Inflammatory macrophage treated with lipopolysaccharide for 1 hour (primary cell): ENCODE data around the gene SIX2.

ENCODE experiments used
- DNase-seq, 2 donors: peaks; one replicate each; pipeline ENCODE4 v3.0.0-alpha.2; 2020 to 2022

Gene SIX2

DNA sequence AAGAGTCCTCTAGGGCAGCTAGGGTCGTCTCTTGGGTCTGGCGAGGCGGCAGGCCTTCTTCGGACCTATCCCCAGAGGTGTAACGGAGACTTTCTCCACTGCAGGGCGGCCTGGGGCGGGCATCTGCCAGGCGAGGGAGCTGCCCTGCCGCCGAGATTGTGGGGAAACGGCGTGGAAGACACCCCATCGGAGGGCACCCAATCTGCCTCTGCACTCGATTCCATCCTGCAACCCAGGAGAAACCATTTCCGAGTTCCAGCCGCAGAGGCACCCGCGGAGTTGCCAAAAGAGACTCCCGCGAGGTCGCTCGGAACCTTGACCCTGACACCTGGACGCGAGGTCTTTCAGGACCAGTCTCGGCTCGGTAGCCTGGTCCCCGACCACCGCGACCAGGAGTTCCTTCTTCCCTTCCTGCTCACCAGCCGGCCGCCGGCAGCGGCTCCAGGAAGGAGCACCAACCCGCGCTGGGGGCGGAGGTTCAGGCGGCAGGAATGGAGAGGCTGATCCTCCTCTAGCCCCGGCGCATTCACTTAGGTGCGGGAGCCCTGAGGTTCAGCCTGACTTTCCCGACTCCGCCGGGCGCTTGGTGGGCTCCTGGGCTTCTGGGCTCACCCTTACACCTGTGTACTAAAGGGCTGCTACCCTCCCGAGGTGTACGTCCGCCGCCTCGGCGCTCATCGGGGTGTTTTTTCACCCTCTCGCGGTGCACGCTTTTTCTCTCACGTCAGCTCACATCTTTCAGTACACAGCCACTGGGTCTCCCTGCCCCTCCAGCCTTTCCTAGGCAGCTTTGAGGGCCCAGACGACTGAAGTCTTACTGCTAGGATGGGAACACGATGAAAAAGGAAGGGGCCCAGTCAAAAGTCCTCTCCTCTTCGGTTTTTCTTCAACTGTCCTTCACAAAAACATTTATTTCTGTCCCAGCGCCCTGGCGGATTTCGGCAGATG, 8.1 kb downstream of the SIX2 start:
- no peak for DNase-seq

DNA sequence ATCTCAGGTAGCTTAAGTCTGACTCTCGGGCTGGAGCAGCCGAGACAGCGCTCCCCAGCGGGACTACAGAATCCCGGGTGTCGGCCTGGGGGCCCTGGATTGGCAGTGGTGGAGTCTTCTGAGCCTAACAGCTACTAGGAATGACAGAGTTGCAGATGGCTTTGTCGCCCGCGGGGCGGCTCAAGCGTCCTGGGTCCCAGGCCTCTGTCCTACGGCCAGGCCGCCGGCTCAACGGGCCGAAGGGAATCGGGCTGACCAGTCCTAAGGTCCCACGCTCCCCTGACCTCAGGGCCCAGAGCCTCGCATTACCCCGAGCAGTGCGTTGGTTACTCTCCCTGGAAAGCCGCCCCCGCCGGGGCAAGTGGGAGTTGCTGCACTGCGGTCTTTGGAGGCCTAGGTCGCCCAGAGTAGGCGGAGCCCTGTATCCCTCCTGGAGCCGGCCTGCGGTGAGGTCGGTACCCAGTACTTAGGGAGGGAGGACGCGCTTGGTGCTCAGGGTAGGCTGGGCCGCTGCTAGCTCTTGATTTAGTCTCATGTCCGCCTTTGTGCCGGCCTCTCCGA, 8.8 kb downstream of the SIX2 start:
- no peak for DNase-seq

DNA sequence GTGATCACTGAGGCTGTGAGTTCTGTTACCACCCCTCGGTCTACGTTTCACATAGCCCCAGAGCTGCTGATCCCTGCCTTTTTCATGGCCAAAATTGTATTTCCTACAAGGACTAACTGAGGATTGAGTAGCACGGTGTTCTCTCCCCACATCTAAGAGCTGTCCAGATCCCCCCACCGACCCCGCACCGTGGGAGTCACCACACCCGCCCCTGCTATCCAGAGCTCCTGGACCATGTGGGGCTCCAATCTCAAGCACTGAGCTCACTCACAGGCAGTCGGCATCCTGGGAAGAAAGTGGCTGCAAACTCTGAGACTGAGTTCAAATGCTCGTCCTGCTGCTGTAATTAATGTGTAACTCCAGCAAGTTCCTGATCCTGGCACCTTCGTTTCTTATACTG, 9.7 kb downstream of the SIX2 start:
- no peak for DNase-seq

DNA sequence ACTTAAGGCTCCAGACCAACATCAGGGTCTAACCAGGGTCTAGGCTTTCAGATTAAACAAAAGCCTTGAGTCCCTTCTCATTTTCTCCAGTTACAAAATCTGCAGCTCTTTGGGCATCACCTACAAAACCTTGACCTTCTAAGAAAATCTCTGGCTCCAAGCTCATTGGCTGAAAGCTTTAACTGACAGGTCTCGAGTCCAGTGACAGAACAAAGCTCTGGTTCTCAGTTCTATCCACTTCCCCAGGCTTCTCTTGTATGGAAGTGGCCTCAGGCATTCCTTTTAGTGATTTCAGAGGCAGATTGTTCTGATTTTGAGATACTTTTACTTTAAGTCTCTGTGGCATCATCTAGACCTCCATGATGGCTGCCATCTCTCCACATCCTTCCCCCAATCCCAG, 11.3 kb downstream of the SIX2 start:
- no peak for DNase-seq

DNA sequence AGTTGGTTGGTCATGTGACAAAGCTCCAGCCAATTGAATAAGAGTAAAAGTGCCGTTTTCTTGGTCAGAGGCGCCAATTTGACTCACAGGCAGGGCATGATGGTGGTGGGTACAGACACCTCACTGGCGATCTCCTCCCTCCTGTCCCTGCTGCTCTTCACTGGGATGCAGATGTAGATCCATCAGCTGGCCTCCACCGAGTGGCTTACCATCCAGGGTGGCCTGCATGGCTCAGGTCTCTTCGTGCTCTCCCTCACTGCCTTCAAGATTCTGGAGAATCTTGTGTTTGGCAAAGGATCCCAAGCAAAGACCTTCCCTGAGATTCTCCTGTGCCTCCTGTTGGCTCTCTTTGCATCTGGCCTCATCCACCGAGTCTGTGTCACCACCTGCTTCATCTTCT, 12.9 kb downstream of the SIX2 start:
- no peak for DNase-seq

DNA sequence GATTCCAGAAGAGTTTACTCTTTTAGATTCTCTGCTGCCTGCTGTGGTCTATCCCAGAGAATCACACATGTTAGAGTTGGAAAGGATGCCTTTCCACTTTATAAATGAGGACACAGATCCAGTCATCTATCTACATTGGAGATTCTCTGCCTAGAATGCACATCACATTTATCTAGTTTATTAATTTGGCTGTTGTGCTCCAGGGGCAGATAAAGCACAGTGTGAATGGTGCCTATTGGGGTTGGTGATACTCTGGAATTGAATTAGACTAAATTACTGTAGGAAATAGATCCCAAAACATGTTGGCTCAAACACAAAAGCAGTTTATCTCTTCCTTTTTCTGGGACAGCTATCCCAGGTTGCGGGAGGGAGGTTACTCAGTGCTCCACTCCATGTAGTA, 14.9 kb downstream of the SIX2 start:
- DNase-seq: no peak

DNA sequence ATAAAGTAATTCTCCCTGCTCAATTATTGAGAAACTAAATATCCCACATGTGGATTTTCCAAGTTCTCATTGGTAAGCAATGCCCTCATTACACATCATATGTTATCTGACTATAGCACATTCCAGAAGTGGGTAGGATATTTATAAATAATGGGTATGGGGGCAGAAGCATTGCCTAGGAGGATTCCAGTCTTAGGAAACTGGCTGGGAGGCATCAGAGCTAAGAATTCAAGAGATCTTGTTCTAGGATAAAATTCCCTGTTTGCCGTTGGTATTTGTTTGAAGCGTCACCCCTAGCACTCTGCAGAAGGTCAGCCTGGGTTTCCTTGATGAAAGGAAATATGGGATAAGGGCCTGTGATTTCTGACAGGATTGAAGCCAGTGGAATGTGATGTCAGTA, 20.1 kb downstream of the SIX2 start:
- DNase-seq: no peak

DNA sequence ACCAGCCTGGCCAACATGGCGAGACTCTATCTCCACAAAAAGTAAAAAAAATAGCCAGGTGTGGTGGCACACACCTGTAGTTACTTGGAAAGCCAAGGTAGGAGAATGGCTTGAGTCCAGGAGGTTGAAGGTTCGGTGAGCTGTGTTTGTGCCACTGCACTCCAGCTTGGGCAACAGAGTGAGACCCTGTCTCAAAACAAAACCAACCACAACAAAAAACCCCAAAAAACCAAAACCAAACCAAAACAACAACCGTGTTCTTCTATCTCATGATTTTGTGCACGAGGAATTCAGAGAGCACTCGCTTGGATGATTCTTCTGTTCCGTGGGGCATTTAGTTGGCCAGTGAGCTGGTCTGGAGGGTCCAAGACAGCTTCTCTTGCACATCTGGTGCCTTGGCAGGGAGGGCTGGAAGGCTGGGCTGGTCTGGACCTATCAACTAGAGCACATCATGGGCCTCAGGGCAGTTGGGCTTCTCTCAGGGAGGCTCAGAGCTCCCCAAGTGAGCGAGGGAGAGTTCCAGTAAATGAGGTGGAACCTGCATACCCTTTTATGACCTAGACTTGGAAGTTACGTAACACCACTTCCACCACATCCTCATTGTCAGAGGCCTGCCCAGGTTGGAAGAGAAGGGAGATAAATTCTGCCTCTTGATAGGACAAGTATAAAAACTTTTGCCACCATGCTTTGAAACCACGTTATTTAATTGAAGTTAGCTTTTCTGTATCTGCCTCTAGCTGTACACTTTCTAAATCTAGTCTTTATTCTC, 25.2 kb downstream of the SIX2 start:
- no peak for DNase-seq

DNA sequence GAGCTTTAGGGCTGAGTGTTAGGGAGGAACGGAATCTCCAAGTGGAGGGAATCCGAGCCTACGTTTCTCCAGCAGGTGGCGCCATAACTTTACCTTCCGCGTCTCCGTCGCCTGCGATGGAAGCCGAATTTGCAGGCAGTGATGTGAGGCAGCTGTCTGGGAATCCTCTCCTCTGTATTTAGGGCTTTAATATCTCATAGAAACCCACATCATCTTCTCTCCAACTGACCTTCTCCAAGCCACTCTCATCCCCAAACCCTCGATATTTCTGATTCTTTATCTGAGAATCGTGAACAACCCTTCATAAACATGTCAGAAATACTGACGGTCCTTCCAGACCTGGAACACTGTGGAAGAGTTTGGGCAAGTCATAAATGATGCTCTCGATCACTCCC, 27.5 kb downstream of the SIX2 start:
- peak in 1 of 2 donors; percentile 91 for DNase-seq

DNA sequence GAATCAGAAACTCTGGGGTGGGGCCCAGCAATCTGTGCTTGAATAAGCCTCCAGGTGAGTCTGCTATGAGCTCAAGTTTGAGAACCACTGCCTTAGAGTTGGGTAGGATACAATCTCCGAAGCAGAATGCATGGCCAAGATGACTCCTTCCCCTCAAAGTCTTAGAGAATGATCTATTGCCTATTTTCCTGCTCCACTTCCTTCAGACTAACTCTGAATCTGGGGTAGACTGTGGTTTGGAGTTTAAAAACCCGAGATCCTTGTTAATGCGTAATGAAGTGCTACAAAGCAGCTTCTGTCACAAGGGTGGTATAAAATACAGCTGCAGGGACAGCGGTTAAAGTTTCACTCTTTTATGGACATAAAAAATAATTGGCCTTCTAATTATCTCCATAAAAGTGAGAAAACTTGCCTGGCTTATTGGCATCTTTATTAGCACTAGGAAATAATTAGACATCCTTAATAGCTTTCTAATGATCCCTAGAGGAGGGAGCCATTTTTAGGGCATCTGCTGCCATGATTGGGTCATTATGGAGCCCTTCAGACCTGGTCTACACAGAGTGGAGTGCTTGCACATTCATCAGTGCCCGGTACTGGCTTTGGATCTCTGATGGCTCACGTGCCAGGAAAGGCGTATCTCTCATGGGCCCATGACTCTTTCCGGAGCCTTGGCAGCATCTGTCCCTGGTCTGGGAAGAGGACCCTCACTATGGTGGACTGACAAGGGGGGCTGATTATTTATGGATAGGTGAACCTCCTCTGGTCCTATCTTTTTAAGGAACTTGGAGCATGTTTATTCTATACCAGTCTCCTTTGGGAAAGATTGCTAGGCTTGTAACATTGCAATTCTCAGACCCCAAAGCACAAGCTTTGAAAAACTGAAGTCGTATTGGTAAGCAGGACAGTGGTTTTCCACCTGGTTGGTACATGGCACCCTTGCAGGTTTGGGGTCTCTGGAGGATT, 28.2 kb downstream of the SIX2 start:
- no peak for DNase-seq

DNA sequence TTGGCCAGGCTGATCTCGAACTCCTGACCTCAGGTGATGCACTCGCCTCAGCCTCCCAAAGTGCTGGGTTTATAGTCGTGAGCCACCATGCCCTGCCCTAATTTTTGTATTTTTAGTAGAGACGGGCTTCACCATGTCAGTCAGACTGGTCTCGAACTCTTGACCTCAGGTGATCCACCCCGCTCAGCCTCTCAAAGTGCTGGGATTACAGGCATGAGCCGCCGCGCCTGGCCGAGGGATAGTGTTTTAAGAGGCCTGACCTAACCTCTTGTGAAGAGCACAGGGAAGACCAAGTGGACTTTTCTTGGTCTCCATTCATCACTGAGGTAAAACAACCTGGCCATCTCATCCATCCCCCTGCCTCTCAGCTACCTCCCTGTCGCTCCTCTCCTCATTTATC, 29.7 kb downstream of the SIX2 start:
- DNase-seq: no peak

DNA sequence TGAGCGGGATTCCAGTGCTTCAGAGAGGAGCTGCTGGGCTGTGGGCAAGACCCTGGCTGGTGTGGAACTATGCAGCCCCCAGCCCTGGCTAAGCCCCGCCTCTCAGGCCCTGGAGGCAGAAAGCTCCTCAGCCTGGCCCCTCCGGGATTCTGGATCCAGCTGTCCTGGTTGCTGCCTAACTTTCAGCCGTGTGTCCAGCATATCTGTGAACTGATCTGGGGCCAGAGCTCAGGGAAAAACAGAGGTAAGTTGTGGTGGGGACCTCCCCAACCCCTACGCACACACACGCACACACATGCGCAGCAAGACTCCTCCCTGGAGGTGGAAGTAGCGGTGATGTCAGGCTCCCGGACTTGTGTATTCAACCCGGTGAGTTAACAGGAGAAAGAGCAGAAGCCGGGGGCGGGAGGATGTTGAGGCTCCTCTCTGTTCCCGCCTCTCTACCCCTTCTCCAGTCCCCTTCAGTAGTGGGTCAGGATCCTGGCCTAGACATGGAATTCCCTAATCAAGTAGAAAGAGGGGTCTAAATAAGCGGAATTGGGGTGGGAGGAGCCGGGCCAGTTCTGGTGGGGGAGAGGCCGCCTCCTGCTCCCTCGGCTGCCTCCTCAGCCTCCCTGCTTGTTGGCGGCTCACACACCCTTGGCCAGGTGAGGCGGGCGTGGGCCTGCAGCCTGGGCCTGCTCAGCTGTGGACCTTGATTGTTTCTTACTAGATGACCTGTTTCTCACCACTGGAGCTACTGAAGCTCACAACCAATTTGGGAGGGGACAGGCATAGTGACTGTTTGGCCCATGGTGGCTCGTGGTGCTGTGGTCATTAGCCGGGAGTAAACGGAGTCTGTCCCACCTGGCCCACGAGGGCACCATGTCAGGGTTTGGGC, 33.4 kb downstream of the SIX2 start:
- DNase-seq: no peak

DNA sequence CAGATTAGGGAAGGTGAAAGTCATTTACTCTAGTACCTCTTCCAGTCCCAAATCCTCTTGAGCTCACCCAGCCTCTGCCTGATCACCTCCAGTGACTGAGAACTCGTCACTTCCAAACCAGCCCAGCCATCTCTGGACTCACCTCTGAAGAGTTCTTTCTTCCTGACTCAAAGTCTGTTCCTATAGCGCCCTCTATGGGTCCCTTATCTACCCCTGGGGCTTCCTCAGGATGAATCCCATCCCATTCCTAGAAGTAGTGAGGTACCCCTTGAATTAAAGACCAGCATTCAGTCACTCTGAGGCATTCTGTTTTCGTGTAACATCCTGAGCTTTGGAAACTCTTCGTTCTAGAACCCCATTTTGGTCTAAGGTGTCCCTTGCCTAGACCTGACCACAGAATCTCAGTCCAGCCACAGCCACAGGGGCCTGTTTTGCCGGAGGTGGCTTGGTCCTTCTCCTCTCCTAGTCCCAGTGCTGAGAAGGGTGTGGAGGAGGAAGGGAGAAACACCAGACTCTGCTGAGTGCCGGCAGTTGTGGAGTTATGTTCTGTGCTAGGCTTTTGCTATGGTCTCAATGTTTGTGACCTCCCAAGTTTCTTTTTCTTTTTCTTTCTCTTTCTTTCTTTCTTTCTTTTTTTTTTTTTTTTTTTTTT, 35.1 kb downstream of the SIX2 start:
- DNase-seq: peak; percentile 38 to 89

DNA sequence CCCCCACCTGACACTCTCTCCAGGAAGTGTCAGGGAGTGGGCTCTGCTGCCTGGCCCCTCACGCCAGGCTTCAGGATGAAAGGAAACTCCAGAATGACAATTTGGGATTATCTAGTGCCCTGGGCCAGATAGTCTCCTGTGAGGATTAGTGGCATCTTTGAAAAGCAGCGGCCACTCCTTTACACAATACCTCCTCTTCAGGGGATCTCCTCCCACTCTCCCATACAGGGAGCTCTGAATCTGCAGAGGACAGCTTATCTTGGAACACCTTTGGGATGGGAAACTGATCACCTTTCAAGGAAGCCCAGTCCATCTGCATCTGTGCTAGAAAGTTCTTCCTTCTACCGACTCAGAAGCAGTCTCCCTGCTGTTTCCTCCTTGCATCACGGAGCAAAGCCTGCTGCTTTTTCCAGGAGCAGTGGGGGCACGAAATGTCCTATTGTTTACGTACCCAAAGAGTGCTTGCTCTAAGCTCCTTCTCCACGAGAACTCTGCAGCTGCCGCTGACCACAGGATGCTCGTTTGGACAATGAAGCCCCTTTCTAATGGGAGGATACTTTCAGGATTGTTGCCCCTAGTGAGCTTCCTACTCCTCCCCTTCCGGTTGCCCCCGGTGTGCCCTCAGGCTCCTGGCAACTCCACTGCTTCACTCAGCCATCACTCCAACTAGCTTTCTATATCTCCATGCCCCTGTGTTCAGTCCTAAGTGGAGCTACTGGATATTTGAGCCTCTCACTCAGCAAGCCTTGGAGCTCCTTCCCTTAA, 36.3 kb downstream of the SIX2 start:
- DNase-seq: no peak

DNA sequence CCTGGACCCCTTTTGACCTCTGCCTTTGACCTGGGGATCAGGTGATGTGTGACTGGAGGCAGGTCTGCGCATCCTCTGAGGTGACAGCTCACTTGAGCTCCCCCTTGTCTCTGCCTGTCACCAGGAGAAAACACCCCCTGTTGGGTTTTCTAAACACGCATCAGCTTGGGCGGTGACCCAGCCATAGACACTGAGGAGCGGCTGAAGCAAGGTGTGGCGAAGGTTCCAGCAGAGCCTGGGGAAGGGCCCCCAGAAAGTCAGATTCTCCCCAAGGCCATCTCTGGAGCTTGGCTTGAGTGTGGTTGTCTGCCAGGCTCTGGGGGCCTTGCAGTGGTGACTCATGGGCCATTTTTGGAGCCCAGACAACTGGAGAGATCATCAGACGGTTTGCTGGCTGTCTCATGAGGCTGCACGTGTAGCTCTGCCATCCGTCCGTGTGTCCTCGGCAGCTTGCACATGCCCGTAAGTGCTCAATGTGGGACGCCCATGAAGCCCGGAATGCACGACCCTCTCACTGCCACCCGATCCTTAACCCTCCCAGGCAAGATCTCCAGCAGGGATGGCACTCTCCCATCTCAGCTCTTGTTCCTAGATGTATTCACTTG, 38.3 kb downstream of the SIX2 start:
- no peak for DNase-seq

DNA sequence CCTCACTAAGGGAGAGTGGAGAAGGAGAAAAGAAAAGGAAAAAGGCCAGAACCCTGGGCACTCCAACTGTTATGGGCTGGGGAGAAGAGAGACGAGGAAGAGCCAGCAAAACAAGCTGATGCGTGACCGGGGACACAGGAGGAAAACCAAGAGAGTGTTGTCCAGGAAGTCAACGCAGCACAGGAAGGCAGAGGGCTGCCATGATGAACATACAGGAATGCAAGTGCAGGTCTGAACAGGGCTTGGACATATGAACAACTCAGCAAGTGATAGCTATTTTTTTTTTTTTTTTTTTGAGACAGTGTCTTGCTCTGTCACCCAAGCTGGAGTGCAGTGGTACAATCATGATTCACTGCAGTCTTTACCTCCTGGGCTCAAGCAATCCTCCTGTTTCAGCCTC, 39.3 kb downstream of the SIX2 start:
- DNase-seq: no peak

DNA sequence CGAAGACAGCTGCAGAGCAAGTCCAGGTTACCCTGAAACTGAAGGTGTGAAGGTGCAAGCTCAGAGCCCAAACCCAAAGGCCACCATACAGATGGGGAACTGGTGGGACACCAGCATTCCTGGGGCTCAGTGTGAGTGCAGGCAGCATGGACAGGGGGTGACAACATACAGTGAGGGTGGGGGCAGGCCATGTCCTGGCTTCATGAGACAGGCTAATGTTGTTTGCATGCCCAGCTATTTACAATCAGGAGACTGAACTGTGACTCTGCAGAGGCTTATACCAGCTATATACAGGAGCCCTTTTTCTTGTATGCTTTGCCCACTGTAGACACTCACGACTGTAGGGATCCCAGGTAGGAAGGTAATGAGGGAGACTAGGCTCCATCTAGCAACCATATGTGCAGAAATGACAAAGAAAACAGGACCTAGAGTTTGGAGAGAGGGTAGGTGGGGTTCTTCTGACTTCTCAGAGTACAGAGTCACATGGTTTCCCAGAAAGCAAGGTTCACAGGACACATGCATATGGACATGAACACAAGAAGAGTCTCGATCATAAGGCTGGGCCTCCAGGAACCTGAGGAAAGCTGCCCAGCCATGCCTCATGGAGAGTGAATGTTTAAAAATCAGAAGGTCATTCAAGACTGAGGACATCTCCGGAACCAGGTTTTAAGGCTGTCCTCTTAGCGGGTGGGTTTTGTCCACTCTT, 41.4 kb downstream of the SIX2 start:
- no peak for DNase-seq

DNA sequence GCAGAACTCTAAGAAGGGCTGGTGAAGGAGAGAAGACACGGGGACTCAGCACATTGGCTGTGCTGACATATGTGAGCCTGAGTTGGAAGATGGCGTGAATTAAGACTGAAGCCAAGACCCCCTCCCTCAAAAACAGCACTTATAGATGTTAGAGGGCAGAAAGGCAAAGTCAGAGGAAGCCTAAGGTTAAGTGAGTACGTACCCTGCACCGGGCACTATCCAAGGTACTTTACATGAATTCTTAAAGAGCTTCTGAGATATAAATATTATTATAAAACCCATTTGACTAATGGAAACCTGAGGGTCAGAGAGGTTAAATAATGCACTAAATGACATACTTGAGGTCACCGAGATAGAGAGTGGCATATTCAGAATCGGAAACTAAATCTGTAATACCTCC, 42.2 kb downstream of the SIX2 start:
- no peak for DNase-seq

DNA sequence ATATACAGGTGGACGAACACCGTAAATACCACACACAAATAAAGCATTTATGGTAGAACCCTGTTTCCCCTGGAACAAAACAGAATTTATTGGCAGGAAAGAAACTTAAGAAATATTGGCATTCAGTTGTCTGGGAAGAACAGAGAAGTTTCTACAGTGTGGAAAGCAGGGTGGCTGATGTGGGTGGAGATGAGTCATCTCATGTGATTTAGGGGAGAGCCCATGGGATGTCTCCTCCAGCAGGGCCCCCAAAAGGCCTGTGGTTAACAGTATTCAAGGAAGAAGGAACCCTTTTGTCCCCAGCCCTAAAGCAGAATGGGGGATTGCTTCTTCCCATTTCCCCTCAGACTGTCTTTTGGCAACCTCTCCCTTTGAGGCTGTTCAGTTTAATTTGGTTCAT, 43.6 kb downstream of the SIX2 start:
- DNase-seq: peak; percentile 94
